Nephron progenitor cell (in vitro differentiated cells): Measurements from ENCODE around the gene NBEA.
"Not testable (repeated sequence)": the region's sequence is repeated elsewhere in the genome, so short reads cannot be mapped to it uniquely, and the experiment has no call there.

ENCODE experiments used
- DNase-seq: peaks from one replicate; pipeline ENCODE4 v3.0.0; 2021
- H3K27ac Mint-ChIP-seq: 2 replicates; pipeline ENCODE4 v1.8.0; 2021; ENCODE audit warnings: mild to moderate bottlenecking, moderate library complexity, mixed read lengths
- H3K27me3 Mint-ChIP-seq: 2 replicates; pipeline ENCODE4 v1.8.0; 2021; ENCODE audit warnings: mild to moderate bottlenecking, low read depth, mixed read lengths; ENCODE audit not compliant: poor library complexity
- H3K36me3 Mint-ChIP-seq: 2 replicates; pipeline ENCODE4 v1.8.0; 2021; ENCODE audit warnings: low read depth, mixed read lengths
- H3K4me1 Mint-ChIP-seq: 2 replicates; pipeline ENCODE4 v1.8.0; 2021; ENCODE audit warnings: mixed read lengths
- H3K4me3 Mint-ChIP-seq: 2 replicates; pipeline ENCODE4 v1.8.0; 2021; ENCODE audit warnings: mild to moderate bottlenecking, moderate library complexity, mixed read lengths
- H3K9me3 Mint-ChIP-seq: 2 replicates; pipeline ENCODE4 v1.8.0; 2021; ENCODE audit warnings: mild to moderate bottlenecking, moderate library complexity, mixed read lengths
- TF ChIP-seq, protein P1 (sequence below): fragments of 200-600 bp; sonication (generic); IDR thresholded peaks from 2 replicates; pipeline ENCODE4 v1.5.0; 2021; ENCODE audit warnings: antibody characterized with exemption

Gene NBEA

DNA sequence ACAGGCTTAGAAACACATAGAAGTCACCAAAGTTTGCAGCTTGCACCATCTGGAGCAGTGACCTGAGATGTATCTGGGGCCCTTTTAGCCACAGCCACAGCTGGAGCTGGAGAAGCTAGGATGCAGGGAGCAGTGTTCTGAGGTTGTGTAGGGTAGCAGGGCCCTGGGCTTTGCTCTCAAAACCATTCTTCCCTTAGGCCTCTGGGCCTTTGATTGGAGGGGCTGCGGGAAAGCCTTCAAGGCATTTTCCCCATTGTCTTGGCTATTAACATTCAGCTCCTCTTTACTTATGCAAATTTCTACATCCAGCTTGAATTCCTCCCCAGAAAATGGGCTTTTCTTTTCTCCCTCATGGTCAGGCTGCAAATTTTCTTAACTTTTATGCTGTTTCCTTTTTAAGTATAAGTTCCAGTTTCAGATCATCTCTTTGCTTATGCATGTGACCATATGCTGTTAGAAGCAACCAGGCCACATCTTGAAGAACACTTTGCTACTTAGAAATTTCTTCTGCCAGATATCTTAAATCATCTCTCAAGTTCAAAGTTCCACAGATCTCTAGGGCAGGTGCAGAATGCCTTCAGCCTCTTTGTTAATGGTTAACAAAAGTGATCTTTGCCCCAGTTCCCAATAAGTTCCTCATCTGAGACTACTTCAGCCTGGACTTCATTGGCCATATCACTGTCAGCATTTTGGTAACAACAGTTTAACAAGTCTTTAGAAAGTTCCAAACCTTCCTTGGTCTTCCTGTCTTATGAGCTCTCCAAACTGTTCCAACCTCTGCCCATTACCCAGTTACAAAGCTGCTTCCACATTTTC, 48.5 kb downstream of the NBEA start:
- no peaks in the 10 kb centered on the region for H3K4me1 Mint-ChIP-seq
- peaks cover 70% of the 10 kb centered on the region for H3K9me3 Mint-ChIP-seq
- H3K27me3 Mint-ChIP-seq = no peaks in the 10 kb centered on the region
- H3K4me3 Mint-ChIP-seq = no peak overlapping the region
- TF ChIP-seq, protein P1, sequence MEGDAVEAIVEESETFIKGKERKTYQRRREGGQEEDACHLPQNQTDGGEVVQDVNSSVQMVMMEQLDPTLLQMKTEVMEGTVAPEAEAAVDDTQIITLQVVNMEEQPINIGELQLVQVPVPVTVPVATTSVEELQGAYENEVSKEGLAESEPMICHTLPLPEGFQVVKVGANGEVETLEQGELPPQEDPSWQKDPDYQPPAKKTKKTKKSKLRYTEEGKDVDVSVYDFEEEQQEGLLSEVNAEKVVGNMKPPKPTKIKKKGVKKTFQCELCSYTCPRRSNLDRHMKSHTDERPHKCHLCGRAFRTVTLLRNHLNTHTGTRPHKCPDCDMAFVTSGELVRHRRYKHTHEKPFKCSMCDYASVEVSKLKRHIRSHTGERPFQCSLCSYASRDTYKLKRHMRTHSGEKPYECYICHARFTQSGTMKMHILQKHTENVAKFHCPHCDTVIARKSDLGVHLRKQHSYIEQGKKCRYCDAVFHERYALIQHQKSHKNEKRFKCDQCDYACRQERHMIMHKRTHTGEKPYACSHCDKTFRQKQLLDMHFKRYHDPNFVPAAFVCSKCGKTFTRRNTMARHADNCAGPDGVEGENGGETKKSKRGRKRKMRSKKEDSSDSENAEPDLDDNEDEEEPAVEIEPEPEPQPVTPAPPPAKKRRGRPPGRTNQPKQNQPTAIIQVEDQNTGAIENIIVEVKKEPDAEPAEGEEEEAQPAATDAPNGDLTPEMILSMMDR = no peak
- no peak for DNase-seq
- no peak overlapping the region for H3K27ac Mint-ChIP-seq
- H3K36me3 Mint-ChIP-seq = peaks cover 54% of the 10 kb centered on the region

DNA sequence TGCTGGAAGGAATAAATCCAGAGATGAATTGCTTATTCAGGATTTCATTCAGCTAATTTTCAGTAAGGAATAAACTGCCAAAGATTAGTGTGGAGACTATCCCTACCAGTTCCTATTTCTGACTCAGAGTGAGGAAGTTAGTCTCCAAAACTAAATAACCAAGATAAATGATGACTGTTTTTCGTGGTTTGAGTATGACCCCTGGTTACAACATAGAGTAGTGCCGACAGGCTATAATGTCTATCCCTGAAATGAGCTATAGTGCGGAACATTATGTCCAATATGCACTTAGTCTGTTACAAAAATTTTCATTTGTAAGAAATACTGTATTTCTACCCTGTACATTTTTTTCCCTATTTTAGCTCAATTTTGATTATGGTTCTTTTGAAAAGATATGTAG, 51.4 kb downstream of the NBEA start:
- Mint-ChIP-seq H3K4me1 (no peaks in the 10 kb centered on the region), H3K36me3 (peaks cover 46% of the 10 kb centered on the region), H3K9me3 (peaks cover 52% of the 10 kb centered on the region), H3K27me3 (no peaks in the 10 kb centered on the region), H3K4me3 (no peak overlapping the region), H3K27ac (no peak overlapping the region)
- DNase-seq = no peak
- TF ChIP-seq, protein P1 = no peak

DNA sequence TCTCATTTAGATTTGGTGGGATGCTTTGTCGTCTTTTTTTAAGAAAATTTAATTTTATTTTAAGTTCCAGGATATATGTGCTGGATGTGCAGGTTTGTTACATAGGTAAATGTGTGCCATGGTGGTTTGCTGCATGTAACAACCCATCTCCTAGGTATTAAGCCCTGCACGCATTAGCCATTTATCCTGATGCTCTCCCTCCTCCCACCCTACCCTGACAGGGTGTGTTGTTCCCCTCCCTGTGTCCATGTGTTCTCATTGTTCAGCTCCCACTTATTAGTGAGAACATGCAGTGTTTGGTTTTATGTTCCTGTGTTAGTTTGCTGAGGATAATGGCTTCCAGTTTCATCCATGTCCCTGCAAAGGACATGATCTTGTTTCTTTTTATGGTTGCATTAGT, 61.7 kb downstream of the NBEA start:
- not testable (repeated sequence) for DNase-seq, H3K27me3 Mint-ChIP-seq, H3K36me3 Mint-ChIP-seq, H3K27ac Mint-ChIP-seq, H3K4me3 Mint-ChIP-seq, H3K9me3 Mint-ChIP-seq, H3K4me1 Mint-ChIP-seq

DNA sequence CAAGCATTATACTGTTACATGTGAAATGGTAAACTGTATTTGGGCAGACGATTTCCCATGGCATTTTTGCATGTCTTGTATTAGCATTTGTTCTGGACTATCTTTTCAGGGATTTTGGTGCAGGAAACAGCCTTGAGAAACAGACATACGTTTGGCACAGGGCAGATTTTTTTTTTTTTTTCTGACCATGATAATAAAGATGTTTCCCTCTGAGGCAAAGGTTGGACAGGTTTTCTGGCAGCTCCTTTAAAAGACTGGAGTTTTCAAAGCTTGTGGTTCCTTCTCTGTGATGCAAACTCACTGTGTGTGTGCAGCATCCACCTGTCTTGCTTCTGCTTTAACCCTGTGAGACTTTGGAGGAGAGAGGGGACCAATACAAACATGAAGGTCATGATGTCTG, 63.0 kb downstream of the NBEA start:
- Mint-ChIP-seq H3K36me3 (no peaks in the 10 kb centered on the region), H3K4me1 (no peaks in the 10 kb centered on the region), H3K27ac (no peak overlapping the region), H3K4me3 (no peak overlapping the region), H3K9me3 (peaks cover 3% of the 10 kb centered on the region), H3K27me3 (no peaks in the 10 kb centered on the region)
- TF ChIP-seq, protein P1 = no peak
- no peak for DNase-seq

DNA sequence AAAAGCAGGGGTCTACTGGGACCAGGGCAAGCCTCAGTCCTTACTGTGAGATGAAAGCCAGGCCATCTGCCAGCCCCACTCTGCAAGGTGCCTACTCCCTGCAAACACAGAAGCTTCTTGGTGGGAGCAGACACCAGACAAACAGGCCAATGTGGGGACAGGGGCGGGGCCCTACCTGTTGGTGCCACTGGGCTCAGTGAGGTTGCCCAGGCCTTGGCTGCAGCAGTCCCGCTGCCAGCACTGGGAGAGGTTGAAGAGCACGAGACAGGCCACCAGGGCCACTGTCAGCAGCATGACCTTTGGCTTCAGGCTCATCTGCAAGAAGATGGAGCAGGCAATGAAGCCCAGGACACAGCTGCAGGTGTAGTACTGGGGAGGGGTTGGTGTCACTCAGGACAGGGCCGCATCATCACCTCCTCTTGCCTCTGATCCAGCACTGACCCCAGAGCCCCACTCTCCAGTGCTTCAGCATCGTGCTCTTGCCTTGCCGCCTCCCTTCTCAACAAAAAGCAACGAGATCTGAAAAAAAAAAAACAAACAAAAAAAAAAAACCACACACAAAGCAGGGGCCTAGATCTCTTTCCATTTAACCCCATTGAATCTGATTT, 72.6 kb downstream of the NBEA start:
- peak; percentile 2 for DNase-seq
- Mint-ChIP-seq H3K27me3 (no peaks in the 10 kb centered on the region), H3K27ac (no peak overlapping the region), H3K36me3 (no peaks in the 10 kb centered on the region), H3K9me3 (peaks cover 4% of the 10 kb centered on the region), H3K4me1 (peaks cover 12% of the 10 kb centered on the region), H3K4me3 (no peak overlapping the region)
- TF ChIP-seq, protein P1 = no peak

DNA sequence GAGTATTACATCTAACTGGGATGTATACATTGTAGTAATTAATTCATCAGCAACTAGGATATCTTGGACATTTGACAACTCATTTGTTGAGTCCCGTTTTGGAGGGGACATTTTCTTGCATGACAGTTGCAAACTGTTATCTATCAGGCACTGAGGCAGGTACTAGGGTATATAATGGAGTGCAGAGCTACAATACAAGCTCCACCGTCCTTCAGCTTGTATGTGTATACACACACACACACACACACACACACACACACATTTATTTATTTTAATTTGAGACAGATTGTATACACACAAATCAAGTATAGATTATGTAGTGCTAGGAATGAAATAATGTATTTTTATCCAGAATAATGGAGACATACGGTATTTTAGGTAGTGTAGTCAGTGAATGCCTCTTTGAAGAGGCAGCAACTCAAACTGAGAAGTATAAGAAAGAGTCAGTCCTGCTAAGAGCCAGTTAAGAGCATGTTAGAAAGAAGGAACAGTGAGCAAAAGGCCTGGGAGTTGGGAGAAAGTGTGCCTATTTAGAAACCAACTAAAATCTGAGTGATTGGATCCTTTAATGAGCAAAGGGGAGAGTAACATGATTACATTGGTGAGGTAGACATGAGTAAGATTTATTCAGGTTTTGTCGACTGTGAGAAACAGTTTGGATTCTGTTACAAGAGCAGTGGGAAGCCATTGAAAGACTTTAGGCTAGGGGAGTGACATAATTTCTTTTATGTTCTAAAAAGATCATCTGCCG, 74.5 kb downstream of the NBEA start:
- no peak for DNase-seq
- TF ChIP-seq, protein P1 = no peak
- no peaks in the 10 kb centered on the region for H3K27me3 Mint-ChIP-seq
- H3K27ac Mint-ChIP-seq = peak overlapping the region; percentile 89
- H3K36me3 Mint-ChIP-seq = no peaks in the 10 kb centered on the region
- H3K4me1 Mint-ChIP-seq = peaks cover 12% of the 10 kb centered on the region
- H3K4me3 Mint-ChIP-seq = no peak overlapping the region
- H3K9me3 Mint-ChIP-seq = peaks cover 1% of the 10 kb centered on the region
